HEK293 (cell line): ENCODE data around the gene VAV2.

Source experiments
- CTCF ChIA-PET: fragments of 350-600 bp; formaldehyde crosslinking; extraction: SDS; loops from one replicate; lab custom pipeline; 2021; ENCODE audit warnings: antibody characterized with exemption; lab: Yijun Ruan, JAX
- POLR2A ChIA-PET: fragments of 300-600 bp; formaldehyde crosslinking; extraction: SDS; loops from one replicate; lab custom pipeline; 2020; ENCODE audit warnings: antibody characterized with exemption, inconsistent platforms; lab: Yijun Ruan, JAX
- H3K27ac ChIP-seq: fragments of 200-500 bp; sonication (Bioruptor generic); 2 replicates; pipeline ENCODE4 v1.5.1; 2014; ENCODE audit warnings: low read depth, low read length, control low read depth, inconsistent platforms; ENCODE audit errors: extremely low read depth
- H3K36me3 ChIP-seq, 2 experiments: fragments of 200-500 bp in 1 of 2; sonication (Bioruptor generic) in 1 of 2; 1 replicate in 1 of 2; 2 replicates in 1 of 2; pipeline ENCODE4 v1.5.1; 2014 to 2017; ENCODE audit warnings: inconsistent platforms in 2 of 2, low read length in 2 of 2; ENCODE audit not compliant: control insufficient read depth in 2 of 2, insufficient read depth in 1 of 2
- H3K4me1 ChIP-seq: fragments of 200-500 bp; sonication (Bioruptor generic); 2 replicates; pipeline ENCODE4 v1.5.1; 2014; ENCODE audit warnings: mild to moderate bottlenecking, low read length, inconsistent platforms; ENCODE audit not compliant: control insufficient read depth, insufficient read depth
- H3K4me3 ChIP-seq: 2 replicates; pipeline ENCODE4 v1.5.1; 2011; ENCODE audit warnings: low read depth, mild to moderate bottlenecking, control low read depth, low read length, moderate library complexity
- H3K9me3 ChIP-seq: fragments of 200-500 bp; sonication (Bioruptor generic); 2 replicates; pipeline ENCODE4 v1.5.1; 2014; ENCODE audit warnings: low read depth, low read length, inconsistent platforms; ENCODE audit not compliant: control insufficient read depth, insufficient read depth
- BCL11A ChIP-seq: fragments of 450-650 bp; formaldehyde crosslinking; IDR thresholded peaks from 2 replicates; pipeline ENCODE4 v1.5.1; 2016; ENCODE audit warnings: low read depth, missing biosample characterization, missing genetic modification characterization
- GLIS1 ChIP-seq: fragments of 450-650 bp; formaldehyde crosslinking; IDR thresholded peaks from 2 replicates; pipeline ENCODE4 v1.5.1; 2016; ENCODE audit warnings: missing biosample characterization, missing genetic modification characterization
- KLF1 ChIP-seq: fragments of 450-650 bp; formaldehyde crosslinking; IDR thresholded peaks from 2 replicates; pipeline ENCODE4 v1.5.1; 2016; ENCODE audit warnings: missing biosample characterization, missing genetic modification characterization
- KLF16 ChIP-seq: fragments of 450-650 bp; formaldehyde crosslinking; IDR thresholded peaks from 2 replicates; pipeline ENCODE4 v1.5.1; 2017; ENCODE audit warnings: missing biosample characterization, missing genetic modification characterization
- KLF9 ChIP-seq: fragments of 450-650 bp; formaldehyde crosslinking; IDR thresholded peaks from 2 replicates; pipeline ENCODE4 v1.5.1; 2016; ENCODE audit warnings: missing biosample characterization, missing genetic modification characterization, low read depth
- PRDM1 ChIP-seq: fragments of 450-650 bp; formaldehyde crosslinking; IDR thresholded peaks from 2 replicates; pipeline ENCODE4; 2016; ENCODE audit warnings: missing biosample characterization, missing genetic modification characterization
- REPIN1 ChIP-seq: fragments of 450-650 bp; formaldehyde crosslinking; IDR thresholded peaks from 2 replicates; pipeline ENCODE4 v1.5.1; 2017; ENCODE audit warnings: missing biosample characterization, missing genetic modification characterization, low read depth
- ZBTB48 ChIP-seq: fragments of 450-650 bp; formaldehyde crosslinking; IDR thresholded peaks from 2 replicates; pipeline ENCODE4 v1.5.1; 2016; ENCODE audit warnings: missing biosample characterization, missing genetic modification characterization
- ZIC2 ChIP-seq: fragments of 450-650 bp; formaldehyde crosslinking; IDR thresholded peaks from 2 replicates; pipeline ENCODE4 v1.5.1; 2016; ENCODE audit warnings: missing biosample characterization, missing genetic modification characterization
- ZNF266 ChIP-seq: fragments of 450-650 bp; formaldehyde crosslinking; IDR thresholded peaks from 2 replicates; pipeline ENCODE4 v1.5.1; 2016; ENCODE audit warnings: missing biosample characterization, missing genetic modification characterization, low read depth
- ZNF416 ChIP-seq: fragments of 450-650 bp; formaldehyde crosslinking; IDR thresholded peaks from 2 replicates; pipeline ENCODE4 v1.5.1; 2016; ENCODE audit warnings: missing biosample characterization, missing genetic modification characterization
- ZNF560 ChIP-seq: fragments of 450-650 bp; formaldehyde crosslinking; IDR thresholded peaks from 2 replicates; pipeline ENCODE4 v1.5.1; 2017; ENCODE audit warnings: missing biosample characterization, missing genetic modification characterization, borderline replicate concordance
- ZNF596 ChIP-seq: fragments of 450-650 bp; IDR thresholded peaks from 2 replicates; pipeline ENCODE4 v1.5.0; 2018; ENCODE audit warnings: missing biosample characterization, mild to moderate bottlenecking, missing genetic modification characterization, moderate library complexity
- ZNF664 ChIP-seq: fragments of 450-650 bp; formaldehyde crosslinking; IDR thresholded peaks from 2 replicates; pipeline ENCODE4 v1.5.1; 2016; ENCODE audit warnings: missing biosample characterization, missing genetic modification characterization
- ZNF768 ChIP-seq: fragments of 450-650 bp; formaldehyde crosslinking; IDR thresholded peaks from 2 replicates; pipeline ENCODE4 v1.5.1; 2018; ENCODE audit warnings: missing biosample characterization, mild to moderate bottlenecking, missing genetic modification characterization
- ZNF777 ChIP-seq: fragments of 450-650 bp; formaldehyde crosslinking; IDR thresholded peaks from 2 replicates; pipeline ENCODE4 v1.5.1; 2017; ENCODE audit warnings: missing biosample characterization, missing genetic modification characterization, borderline replicate concordance
- TF ChIP-seq, protein P1 (sequence below): fragments of 450-650 bp; formaldehyde crosslinking; IDR thresholded peaks from 2 replicates; pipeline ENCODE4 v1.5.1; 2016; ENCODE audit warnings: missing biosample characterization, missing genetic modification characterization
- TF ChIP-seq, protein P2 (sequence below): fragments of 450-650 bp; formaldehyde crosslinking; IDR thresholded peaks from 2 replicates; pipeline ENCODE4 v1.5.1; 2017; ENCODE audit warnings: missing biosample characterization, missing genetic modification characterization
- TF ChIP-seq, protein P3 (sequence below): fragments of 450-650 bp; formaldehyde crosslinking; IDR thresholded peaks from 2 replicates; pipeline ENCODE4 v1.5.1; 2017; ENCODE audit warnings: missing biosample characterization, missing genetic modification characterization
- TF ChIP-seq, protein P4 (sequence below): fragments of 450-650 bp; formaldehyde crosslinking; IDR thresholded peaks from 2 replicates; pipeline ENCODE4 v1.5.1; 2016; ENCODE audit warnings: missing biosample characterization, missing genetic modification characterization
- TF ChIP-seq, protein P5 (sequence below): fragments of 450-650 bp; formaldehyde crosslinking; IDR thresholded peaks from 2 replicates; pipeline ENCODE4 v1.5.1; 2016; ENCODE audit warnings: missing biosample characterization, missing genetic modification characterization, low read depth
- TF ChIP-seq, protein P6 (sequence below): fragments of 450-650 bp; formaldehyde crosslinking; IDR thresholded peaks from 2 replicates; pipeline ENCODE4 v1.5.1; 2016; ENCODE audit warnings: missing biosample characterization, missing genetic modification characterization

Gene VAV2

DNA sequence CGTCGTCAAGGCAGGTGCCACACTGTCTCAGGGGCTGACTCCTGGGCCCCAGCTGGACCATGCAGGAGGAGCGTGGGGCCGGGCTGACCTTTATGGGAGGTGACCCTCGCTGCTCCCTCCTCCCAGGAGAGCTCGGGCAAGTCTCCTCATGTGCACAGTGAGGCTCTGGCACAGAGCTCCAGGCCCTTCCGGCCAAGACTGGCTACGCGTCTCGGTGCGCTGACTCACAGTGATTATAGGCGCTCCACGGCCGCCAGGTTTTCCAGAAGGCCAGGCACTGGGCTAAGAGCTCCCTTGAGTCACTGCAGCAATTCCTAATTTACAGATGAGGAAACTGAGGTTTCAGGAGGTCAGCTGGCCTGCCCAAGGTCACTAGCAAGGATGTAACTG, 47.4 kb downstream of the VAV2 start (continued):
- TF ChIP-seq, protein P1, sequence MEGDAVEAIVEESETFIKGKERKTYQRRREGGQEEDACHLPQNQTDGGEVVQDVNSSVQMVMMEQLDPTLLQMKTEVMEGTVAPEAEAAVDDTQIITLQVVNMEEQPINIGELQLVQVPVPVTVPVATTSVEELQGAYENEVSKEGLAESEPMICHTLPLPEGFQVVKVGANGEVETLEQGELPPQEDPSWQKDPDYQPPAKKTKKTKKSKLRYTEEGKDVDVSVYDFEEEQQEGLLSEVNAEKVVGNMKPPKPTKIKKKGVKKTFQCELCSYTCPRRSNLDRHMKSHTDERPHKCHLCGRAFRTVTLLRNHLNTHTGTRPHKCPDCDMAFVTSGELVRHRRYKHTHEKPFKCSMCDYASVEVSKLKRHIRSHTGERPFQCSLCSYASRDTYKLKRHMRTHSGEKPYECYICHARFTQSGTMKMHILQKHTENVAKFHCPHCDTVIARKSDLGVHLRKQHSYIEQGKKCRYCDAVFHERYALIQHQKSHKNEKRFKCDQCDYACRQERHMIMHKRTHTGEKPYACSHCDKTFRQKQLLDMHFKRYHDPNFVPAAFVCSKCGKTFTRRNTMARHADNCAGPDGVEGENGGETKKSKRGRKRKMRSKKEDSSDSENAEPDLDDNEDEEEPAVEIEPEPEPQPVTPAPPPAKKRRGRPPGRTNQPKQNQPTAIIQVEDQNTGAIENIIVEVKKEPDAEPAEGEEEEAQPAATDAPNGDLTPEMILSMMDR (tag by site-specific recombination), result no peak
- TF ChIP-seq, protein P2, sequence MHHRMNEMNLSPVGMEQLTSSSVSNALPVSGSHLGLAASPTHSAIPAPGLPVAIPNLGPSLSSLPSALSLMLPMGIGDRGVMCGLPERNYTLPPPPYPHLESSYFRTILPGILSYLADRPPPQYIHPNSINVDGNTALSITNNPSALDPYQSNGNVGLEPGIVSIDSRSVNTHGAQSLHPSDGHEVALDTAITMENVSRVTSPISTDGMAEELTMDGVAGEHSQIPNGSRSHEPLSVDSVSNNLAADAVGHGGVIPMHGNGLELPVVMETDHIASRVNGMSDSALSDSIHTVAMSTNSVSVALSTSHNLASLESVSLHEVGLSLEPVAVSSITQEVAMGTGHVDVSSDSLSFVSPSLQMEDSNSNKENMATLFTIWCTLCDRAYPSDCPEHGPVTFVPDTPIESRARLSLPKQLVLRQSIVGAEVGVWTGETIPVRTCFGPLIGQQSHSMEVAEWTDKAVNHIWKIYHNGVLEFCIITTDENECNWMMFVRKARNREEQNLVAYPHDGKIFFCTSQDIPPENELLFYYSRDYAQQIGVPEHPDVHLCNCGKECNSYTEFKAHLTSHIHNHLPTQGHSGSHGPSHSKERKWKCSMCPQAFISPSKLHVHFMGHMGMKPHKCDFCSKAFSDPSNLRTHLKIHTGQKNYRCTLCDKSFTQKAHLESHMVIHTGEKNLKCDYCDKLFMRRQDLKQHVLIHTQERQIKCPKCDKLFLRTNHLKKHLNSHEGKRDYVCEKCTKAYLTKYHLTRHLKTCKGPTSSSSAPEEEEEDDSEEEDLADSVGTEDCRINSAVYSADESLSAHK, result no peak
- no peak for TF ChIP-seq KLF16 (tag by site-specific recombination)
- TF ChIP-seq ZBTB48 (tag by site-specific recombination), result no peak
- no peak for TF ChIP-seq PRDM1 (tag by site-specific recombination)
- TF ChIP-seq, all 188 proteins: peak for 0

DNA sequence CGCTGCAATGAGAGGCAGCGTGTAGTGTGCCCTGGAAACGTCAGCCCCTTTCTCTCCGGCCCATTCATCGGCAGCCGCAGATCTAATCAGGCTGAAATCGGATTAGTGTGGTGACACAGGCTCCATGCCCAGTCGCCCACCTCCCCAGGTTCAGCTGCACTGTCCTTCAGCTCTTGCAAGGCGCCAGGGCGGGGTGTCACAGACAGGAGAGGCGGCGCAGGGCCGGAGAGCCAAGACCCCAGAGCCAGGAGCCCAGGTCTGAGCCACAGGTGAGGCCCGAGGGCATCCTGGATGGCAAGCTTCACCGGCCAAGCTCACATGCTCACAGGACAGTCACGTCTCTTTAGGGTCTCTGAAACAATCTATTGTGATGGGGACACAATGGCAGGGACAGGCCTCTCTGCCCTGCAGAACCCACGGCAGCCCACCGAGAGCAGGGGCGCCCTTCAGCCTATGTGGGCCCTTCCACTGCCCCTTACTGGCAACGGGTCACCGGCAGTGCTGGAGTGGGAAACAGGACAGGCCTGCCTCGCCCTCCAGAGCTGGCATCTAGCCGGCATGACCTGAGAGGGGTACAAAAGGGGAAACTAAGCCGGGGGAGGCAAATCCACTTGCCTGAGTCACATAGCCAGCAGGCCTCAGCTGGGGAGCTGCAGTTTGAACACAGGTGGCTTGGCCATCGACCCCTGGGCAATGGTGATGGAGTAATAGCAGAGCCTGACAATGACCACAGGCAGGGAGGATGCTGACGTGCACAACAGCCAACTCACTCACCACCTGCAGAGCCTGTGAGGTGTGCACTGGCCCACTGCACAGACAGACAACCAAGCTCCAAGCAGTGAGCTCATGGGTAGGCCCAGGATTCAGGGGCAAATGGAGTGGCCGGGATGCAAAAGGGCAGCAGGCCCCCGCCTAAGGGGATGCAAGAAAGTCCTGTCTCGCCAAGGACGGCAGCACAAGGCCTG, 48.1 kb downstream of the VAV2 start:
- H3K27ac ChIP-seq, result no peak overlapping the region
- no peaks in the 10 kb centered on the region for H3K9me3 ChIP-seq
- ChIA-PET POLR2A (no interaction called here), CTCF (no interaction called here)
- no peaks in the 10 kb centered on the region for H3K36me3 ChIP-seq
- H3K4me1 ChIP-seq, result no peaks in the 10 kb centered on the region
- TF ChIP-seq ZNF768 (tag by site-specific recombination), result no peak
- TF ChIP-seq ZNF664 (tag by site-specific recombination), result no peak
- no peak for TF ChIP-seq REPIN1
- TF ChIP-seq, protein P3, sequence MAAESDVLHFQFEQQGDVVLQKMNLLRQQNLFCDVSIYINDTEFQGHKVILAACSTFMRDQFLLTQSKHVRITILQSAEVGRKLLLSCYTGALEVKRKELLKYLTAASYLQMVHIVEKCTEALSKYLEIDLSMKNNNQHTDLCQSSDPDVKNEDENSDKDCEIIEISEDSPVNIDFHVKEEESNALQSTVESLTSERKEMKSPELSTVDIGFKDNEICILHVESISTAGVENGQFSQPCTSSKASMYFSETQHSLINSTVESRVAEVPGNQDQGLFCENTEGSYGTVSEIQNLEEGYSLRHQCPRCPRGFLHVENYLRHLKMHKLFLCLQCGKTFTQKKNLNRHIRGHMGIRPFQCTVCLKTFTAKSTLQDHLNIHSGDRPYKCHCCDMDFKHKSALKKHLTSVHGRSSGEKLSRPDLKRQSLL, result no peak
- peak; percentile 31; the same call in 1 of the 2 replicates for TF ChIP-seq ZIC2
- TF ChIP-seq KLF9, result no peak
- TF ChIP-seq, protein P4, sequence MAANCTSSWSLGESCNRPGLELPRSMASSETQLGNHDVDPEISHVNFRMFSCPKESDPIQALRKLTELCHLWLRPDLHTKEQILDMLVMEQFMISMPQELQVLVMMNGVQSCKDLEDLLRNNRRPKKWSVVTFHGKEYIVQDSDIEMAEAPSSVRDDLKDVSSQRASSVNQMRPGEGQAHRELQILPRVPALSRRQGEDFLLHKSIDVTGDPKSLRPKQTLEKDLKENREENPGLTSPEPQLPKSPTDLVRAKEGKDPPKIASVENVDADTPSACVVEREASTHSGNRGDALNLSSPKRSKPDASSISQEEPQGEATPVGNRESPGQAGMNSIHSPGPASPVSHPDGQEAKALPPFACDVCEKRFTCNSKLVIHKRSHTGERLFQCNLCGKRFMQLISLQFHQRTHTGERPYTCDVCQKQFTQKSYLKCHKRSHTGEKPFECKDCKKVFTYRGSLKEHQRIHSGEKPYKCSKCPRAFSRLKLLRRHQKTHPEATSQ, result no peak
- no peak for TF ChIP-seq BCL11A (tag by site-specific recombination)
- TF ChIP-seq KLF1 (tag by site-specific recombination), result no peak
- TF ChIP-seq ZNF560 (tag by site-specific recombination), result no peak
- TF ChIP-seq ZNF416, result no peak
- peak; percentile 26; the same call in 1 of the 2 replicates for TF ChIP-seq GLIS1
- TF ChIP-seq ZNF596 (tag by site-specific recombination), result no peak
- TF ChIP-seq, protein P5, sequence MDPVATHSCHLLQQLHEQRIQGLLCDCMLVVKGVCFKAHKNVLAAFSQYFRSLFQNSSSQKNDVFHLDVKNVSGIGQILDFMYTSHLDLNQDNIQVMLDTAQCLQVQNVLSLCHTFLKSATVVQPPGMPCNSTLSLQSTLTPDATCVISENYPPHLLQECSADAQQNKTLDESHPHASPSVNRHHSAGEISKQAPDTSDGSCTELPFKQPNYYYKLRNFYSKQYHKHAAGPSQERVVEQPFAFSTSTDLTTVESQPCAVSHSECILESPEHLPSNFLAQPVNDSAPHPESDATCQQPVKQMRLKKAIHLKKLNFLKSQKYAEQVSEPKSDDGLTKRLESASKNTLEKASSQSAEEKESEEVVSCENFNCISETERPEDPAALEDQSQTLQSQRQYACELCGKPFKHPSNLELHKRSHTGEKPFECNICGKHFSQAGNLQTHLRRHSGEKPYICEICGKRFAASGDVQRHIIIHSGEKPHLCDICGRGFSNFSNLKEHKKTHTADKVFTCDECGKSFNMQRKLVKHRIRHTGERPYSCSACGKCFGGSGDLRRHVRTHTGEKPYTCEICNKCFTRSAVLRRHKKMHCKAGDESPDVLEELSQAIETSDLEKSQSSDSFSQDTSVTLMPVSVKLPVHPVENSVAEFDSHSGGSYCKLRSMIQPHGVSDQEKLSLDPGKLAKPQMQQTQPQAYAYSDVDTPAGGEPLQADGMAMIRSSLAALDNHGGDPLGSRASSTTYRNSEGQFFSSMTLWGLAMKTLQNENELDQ (tag by site-specific recombination), result no peak
- TF ChIP-seq ZNF266 (tag by site-specific recombination), result no peak
- TF ChIP-seq, protein P6, sequence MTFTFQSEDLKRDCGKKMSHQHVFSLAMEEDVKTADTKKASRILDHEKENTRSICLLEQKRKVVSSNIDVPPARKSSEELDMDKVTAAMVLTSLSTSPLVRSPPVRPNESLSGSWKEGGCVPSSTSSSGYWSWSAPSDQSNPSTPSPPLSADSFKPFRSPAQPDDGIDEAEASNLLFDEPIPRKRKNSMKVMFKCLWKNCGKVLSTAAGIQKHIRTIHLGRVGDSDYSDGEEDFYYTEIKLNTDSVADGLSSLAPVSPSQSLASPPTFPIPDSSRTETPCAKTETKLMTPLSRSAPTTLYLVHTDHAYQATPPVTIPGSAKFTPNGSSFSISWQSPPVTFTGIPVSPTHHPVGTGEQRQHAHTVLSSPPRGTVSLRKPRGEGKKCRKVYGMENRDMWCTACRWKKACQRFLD (tag by site-specific recombination), result no peak
- no peak for TF ChIP-seq ZNF777 (tag by site-specific recombination)
- TF ChIP-seq, all 188 proteins: peak for 2
- H3K4me3 ChIP-seq, result no peak overlapping the region
